C4-2B (cell line): ENCODE data around the gene SEMG2.

Experiments
- CTCF ChIP-seq: fragments of 450-650 bp; conservative IDR thresholded peaks from 2 replicates; pipeline ENCODE4 v1.5.1; 2017; ENCODE audit warnings: mild to moderate bottlenecking
- ZFX ChIP-seq: fragments of 450-650 bp; IDR thresholded peaks from 2 replicates; pipeline ENCODE4 v1.6.1; 2017

- TF ChIP-seq CTCF (no peak), ZFX (no peak)
Observed at GRCh38 chr20:45181639-45182038, 39.5 kb upstream of the SEMG2 start.
